Activated CD4-positive, alpha-beta memory T cell treated with anti-CD3 and anti-CD28 coated beads for 36 hours (primary cell): ENCODE data around the gene TM9SF1. TPM values are rescaled to one million over a fixed set of nuclear protein-coding genes. Genes with fewer than 3 reads are reported as not detected.

Source experiments
- CTCF ChIA-PET: fragments of 350-600 bp; sonication (Branson Sonifier 250); formaldehyde crosslinking; loops from one replicate; lab custom pipeline; 2021; ENCODE audit warnings: antibody characterized with exemption, inconsistent platforms; lab: Charles Lee
- POLR2A ChIA-PET: fragments of 350-600 bp; sonication (Branson Sonifier 250); formaldehyde crosslinking; loops from one replicate; lab custom pipeline; 2021; ENCODE audit warnings: antibody characterized with exemption; lab: Charles Lee
- DNase-seq: peaks from one replicate; pipeline ENCODE4 v3.0.0-alpha.2; 2020
- H3K27ac Mint-ChIP-seq: one replicate; pipeline ENCODE4 v1.8.0; 2021; ENCODE audit warnings: mixed read lengths
- H3K27me3 Mint-ChIP-seq: one replicate; pipeline ENCODE4 v1.8.0; 2021; ENCODE audit warnings: mixed read lengths
- H3K36me3 Mint-ChIP-seq: one replicate; pipeline ENCODE4 v1.8.0; 2021; ENCODE audit warnings: mixed read lengths
- H3K4me1 Mint-ChIP-seq: one replicate; pipeline ENCODE4 v1.8.0; 2021; ENCODE audit warnings: low read depth, mixed read lengths
- H3K4me3 Mint-ChIP-seq: one replicate; pipeline ENCODE4 v1.8.0; 2021; ENCODE audit warnings: mild to moderate bottlenecking, mixed read lengths
- H3K9me3 Mint-ChIP-seq: one replicate; pipeline ENCODE4 v1.8.0; 2021; ENCODE audit warnings: mixed read lengths
- intact Hi-C: fragments of 100-400 bp; cut with micrococcal nuclease; formaldehyde crosslinking; loops from one replicate; pipeline ENCODE4 v1.15.1; 2023
- total RNA-seq, 2 experiments: library from RNA; stranded (reverse); gene quantifications; one replicate each; pipeline ENCODE4 v1.2.3, GENCODE V29; 2021

Gene TM9SF1
- total RNA-seq, 2 experiments from 2014 or later, result 23.7 to 26.7 TPM

DNA sequence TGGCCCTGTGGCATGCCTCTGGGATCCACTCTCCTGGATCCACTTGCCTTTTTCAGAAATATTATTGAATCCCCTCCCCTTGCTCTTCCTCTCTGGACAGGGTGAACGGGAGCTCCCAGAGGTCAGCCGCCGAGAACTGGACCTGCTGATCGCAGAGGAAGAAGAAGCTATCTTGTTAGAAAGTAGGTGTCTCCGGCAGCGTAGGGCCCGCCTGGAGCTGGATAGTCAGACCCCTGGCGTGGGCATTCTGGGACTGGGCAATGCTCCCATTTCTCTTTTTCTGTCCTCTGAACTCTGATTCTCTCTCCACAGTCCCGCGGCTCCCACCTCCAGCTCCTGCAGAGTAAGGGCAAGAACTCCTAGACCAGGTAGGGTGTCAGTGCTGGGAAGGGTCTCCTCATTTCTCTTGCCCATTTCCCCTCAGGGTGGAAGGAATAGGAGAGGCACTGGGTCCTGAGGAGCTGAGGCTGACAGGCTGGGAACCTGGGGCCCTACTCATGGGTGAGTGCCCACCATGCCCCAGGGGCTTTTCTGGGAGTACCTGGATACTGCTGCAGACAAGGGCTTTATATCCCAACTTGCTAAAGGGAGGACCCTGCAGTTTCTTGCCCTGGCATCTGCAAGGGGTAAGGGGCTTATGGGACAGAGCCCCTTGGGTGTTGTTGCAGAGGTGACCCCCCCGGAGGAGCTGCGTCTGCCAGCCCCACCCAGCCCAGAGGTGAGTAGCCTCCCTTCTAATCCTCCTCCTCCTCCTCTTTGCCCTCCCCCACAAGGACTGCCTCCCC, 18.0 kb downstream of the TM9SF1 start:
- H3K9me3 Mint-ChIP-seq, result no peaks in the 10 kb centered on the region
- POLR2A ChIA-PET, result interaction anchor here (1.1 to 3.5 kb wide), 2 partner anchors 10 to 15 kb away, joined by 3 to 12 read pairs; partner anchors contain the start of gene IPO4
- peaks cover 4% of the 10 kb centered on the region for H3K4me1 Mint-ChIP-seq
- H3K27ac Mint-ChIP-seq, result no peak overlapping the region
- intact Hi-C loops, result no loop called here
- no peak for DNase-seq
- H3K36me3 Mint-ChIP-seq, result peaks cover 24% of the 10 kb centered on the region
- no peak overlapping the region for H3K4me3 Mint-ChIP-seq
- CTCF ChIA-PET, result no interaction called here
- H3K27me3 Mint-ChIP-seq, result no peaks in the 10 kb centered on the region

DNA sequence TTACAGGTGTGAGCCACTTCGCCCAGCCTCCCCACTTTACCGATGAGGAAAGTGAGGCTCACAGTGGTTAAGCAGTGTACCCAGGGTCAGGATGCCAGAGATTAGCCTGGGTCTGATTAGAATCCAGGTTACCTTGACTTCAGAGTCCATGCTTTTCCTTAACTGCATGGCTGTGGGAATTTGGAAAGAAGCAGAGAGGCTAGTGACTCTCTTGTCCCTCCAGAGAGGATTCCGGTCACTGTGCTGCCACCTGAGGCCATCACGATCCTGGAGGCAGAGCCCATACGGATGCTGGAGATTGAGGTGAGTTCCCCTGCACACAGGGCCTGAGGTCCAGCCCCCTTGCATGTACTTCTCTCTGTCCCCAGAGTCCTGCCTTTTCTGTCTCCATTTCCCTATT, 18.6 kb downstream of the TM9SF1 start:
- intact Hi-C loops, result no loop called here
- Mint-ChIP-seq H3K27ac (no peak overlapping the region), H3K4me1 (peaks cover 6% of the 10 kb centered on the region), H3K36me3 (peaks cover 24% of the 10 kb centered on the region), H3K4me3 (no peak overlapping the region), H3K9me3 (no peaks in the 10 kb centered on the region), H3K27me3 (no peaks in the 10 kb centered on the region)
- DNase-seq, result no peak
- ChIA-PET POLR2A (interaction anchor here (1.1 to 3.5 kb wide), 2 partner anchors 11 to 14 kb away, joined by 3 to 12 read pairs; partner anchors contain the start of gene IPO4), CTCF (no interaction called here)

DNA sequence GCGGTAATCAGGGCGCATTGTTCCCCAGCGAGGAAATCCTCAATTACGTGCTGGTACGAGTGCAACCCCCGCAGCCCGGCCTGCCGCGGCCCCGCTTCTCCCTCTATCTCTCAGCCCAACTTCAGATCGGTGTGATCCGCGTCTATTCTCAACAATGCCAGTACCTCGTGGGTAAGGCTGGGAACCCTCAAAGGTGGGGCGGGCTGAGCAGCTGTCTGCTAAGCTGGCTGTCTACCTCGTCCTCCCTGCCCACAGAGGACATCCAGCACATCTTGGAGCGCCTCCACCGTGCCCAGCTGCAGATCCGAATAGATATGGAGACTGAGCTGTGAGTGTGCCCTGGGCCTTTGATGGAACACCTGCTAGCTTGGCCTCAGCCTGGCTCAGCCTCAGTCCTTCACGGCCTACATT, 22.4 kb downstream of the TM9SF1 start:
- no peak overlapping the region for H3K4me3 Mint-ChIP-seq
- no peak for DNase-seq
- ChIA-PET CTCF (interaction anchor here (0.6 to 1.3 kb wide), 3 partner anchors 11 to 115 kb away, joined by 3 to 8 read pairs (median 5); partner anchors contain the start of gene IRF9), POLR2A (interaction anchor here (1.7 kb wide), 1 partner anchor 16 kb away, joined by 5 read pairs; the partner anchor contains the start of gene IPO4)
- intact Hi-C loops, result no loop called here
- peaks cover 24% of the 10 kb centered on the region for H3K36me3 Mint-ChIP-seq
- H3K27me3 Mint-ChIP-seq, result no peaks in the 10 kb centered on the region
- H3K27ac Mint-ChIP-seq, result no peak overlapping the region
- H3K9me3 Mint-ChIP-seq, result no peaks in the 10 kb centered on the region
- peaks cover 15% of the 10 kb centered on the region for H3K4me1 Mint-ChIP-seq

DNA sequence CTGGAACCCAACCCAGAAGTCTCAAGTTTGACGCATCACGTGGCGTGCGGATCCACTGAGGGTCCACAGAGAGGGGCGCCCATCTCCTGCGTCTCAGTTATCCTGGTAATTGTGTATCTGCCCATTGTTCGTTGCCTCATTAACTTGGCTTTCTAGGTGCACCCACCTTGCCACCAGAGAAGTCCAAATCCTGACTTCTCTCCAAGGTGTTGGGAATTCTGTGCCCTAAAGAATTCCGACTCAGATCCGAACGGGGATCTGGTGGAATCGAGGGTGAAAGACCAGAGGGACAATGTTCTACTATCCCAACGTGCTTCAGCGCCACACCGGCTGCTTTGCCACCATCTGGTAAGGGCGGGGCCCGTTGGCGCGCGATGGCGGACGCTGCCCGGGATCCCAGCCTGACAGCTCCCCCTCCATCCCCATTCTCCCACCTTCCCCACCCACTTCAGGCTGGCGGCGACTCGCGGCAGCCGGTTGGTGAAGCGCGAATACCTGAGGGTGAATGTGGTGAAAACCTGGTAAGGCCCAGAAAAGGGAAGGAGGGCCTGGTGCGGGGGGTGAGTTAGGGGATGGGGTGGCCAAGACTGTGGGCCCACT, 22.9 kb downstream of the TM9SF1 start:
- CTCF ChIA-PET, result interaction anchor here (0.6 kb wide), 1 partner anchor 74 kb away, joined by 3 read pairs; no protein-coding TSS in a partner anchor
- H3K36me3 Mint-ChIP-seq, result peaks cover 25% of the 10 kb centered on the region
- POLR2A ChIA-PET, result interaction anchor here (0.6 to 1.7 kb wide), 2 partner anchors 10 to 16 kb away, joined by 3 to 5 read pairs; partner anchors contain the start of gene IPO4
- DNase-seq, result no peak
- intact Hi-C loops, result no loop called here
- no peaks in the 10 kb centered on the region for H3K9me3 Mint-ChIP-seq
- H3K27ac Mint-ChIP-seq, result peak overlapping the region; percentile 7
- peak overlapping the region; percentile 68 for H3K4me3 Mint-ChIP-seq
- peaks cover 19% of the 10 kb centered on the region for H3K4me1 Mint-ChIP-seq
- H3K27me3 Mint-ChIP-seq, result no peaks in the 10 kb centered on the region

DNA sequence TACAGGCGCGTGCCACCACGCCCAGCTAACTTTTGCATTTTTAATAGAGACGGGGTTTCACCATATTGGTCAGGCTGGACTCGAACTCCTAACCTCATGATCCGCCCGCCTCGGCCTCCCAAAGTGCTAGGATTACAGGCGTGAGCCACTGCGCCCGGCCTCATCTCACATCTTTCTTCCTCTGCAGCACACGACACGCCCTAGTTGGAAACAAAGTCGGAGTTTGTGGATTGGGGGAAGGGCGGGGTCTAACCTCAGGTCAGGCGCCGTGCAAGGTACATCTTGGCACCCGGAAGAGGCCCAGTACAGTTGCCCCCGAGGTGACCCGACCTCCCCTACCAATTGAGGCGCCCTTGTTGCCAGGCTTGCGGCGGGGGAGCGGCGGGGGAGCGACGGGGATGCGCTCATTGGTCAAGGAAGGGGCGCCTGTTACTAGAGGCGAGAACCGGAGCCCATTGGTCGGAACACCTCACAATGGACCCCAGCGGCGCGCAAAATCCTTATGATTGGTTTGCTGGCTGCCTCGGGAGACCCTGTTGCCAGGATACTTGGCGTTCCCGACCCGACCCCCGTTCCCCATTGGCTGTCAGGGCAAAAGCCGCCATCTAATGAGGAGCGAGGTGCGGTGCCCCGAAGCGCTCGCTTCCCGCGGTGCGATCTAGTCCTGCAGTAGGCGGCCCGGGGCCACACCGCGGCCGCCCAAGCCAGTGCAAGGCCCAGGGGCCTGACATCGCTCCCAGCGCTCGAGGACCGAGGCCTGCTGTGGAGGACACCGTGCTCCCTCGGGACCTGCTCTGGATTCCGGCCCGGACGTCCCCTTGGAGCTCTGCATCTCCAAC, 23.6 kb downstream of the TM9SF1 start, which contains the start of gene REC8:
Gene REC8 (plus strand): TSS at position 659 of the 839 bp plus-strand sequence. CDS start 473 bp downstream, outside the sequence.
- Mint-ChIP-seq H3K9me3 (no peaks in the 10 kb centered on the region), H3K27me3 (no peaks in the 10 kb centered on the region), H3K36me3 (peaks cover 23% of the 10 kb centered on the region), H3K4me3 (peak within 1 kb of the TSS; percentile 68), H3K27ac (peak within 1 kb of the TSS; percentile 61), H3K4me1 (peaks cover 22% of the 10 kb centered on the region)
- intact Hi-C loops, result no loop called here
- POLR2A ChIA-PET, result interaction anchor here (0.6 to 1.7 kb wide), 5 partner anchors 9 to 266 kb away, joined by 3 to 9 read pairs (median 4); partner anchors contain the start of genes IPO4 and IRF9
- CTCF ChIA-PET, result interaction anchor here (2.1 kb wide), 1 partner anchor 10 kb away, joined by 10 read pairs; the partner anchor contains the start of gene IRF9
- peak; percentile 81 for DNase-seq

DNA sequence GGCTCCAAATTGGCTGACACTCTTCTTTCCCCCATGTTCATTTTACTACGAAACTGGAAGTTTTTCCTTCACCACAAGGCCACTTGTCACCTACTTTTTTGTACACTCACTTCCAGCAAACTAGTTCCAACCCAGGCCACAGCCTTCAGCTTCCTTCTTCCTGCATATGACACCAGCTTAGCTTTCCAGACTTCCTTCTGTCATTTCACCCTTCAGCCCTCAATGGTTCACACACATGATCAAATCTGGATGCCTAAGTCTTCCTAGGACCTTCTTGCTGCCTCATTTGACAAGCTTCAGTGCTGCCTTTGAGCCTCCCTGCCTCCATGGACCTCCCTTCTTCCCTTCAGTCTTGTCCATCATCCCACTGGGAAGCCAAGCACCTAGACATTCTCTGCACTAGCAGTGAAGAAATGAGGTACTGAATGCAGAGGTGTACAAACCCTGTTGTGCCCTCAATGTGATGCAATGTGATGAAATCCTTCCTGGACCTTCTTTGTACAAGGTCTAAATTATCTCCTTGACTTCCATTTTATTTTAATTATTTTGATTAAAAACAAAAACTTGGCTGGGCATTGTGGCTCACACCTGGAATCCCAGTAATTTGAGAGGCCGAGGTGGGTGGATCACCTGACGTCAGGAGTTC, 27.6 kb downstream of the TM9SF1 start:
- POLR2A ChIA-PET, result interaction anchor here (0.6 kb wide), 1 partner anchor 11 kb away, joined by 3 read pairs; no protein-coding TSS in a partner anchor
- Mint-ChIP-seq H3K4me1 (peaks cover 44% of the 10 kb centered on the region), H3K36me3 (peaks cover 54% of the 10 kb centered on the region), H3K27ac (peak overlapping the region; percentile 47), H3K27me3 (no peaks in the 10 kb centered on the region), H3K4me3 (no peak overlapping the region), H3K9me3 (no peaks in the 10 kb centered on the region)
- CTCF ChIA-PET, result no interaction called here
- no peak for DNase-seq
- intact Hi-C loops, result no loop called here

DNA sequence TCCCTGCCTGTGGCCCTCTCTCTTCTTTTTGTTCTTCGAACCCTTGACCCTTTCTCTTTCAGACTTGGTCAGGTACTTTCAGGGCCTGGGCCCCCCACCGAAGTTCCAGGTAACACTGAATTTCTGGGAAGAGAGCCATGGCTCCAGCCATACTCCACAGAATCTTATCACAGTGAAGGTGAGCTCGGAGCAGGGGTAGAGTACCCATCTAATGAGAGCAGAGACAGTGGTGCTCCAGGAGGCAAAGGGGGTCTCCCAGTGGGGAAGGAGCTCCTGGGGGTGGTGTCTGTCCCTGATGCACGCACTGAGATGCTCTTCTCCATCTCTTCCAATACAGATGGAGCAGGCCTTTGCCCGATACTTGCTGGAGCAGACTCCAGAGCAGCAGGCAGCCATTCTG, 29.5 kb downstream of the TM9SF1 start:
- Mint-ChIP-seq H3K27ac (peak overlapping the region; percentile 53), H3K4me3 (no peak overlapping the region), H3K27me3 (no peaks in the 10 kb centered on the region), H3K9me3 (no peaks in the 10 kb centered on the region), H3K4me1 (peaks cover 46% of the 10 kb centered on the region), H3K36me3 (peaks cover 67% of the 10 kb centered on the region)
- ChIA-PET POLR2A (interaction anchor here (1.5 to 2.2 kb wide), 2 partner anchors 16 to 23 kb away, joined by 5 to 6 read pairs; partner anchors contain the start of gene IPO4), CTCF (no interaction called here)
- DNase-seq, result no peak
- intact Hi-C loops, result no loop called here

DNA sequence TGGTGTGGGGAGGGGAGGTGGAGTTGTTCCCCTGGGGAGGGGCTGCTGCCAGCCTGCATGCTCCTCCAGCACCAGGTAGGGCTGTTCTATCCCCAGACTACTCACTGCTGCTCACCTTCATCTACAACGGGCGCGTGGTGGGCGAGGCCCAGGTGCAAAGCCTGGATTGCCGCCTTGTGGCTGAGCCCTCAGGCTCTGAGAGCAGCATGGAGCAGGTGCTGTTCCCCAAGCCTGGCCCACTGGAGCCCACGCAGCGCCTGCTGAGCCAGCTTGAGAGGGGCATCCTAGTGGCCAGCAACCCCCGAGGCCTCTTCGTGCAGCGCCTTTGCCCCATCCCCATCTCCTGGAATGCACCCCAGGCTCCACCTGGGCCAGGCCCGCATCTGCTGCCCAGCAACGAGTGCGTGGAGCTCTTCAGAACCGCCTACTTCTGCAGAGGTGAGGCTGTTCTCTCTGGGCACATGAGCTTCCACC, 30.7 kb downstream of the TM9SF1 start:
- ChIA-PET CTCF (no interaction called here), POLR2A (interaction anchor here (0.8 to 2.2 kb wide), 4 partner anchors 18 to 30 kb away, joined by 3 to 6 read pairs (median 4); partner anchors contain the start of genes IPO4 and TM9SF1)
- Mint-ChIP-seq H3K4me3 (no peak overlapping the region), H3K9me3 (no peaks in the 10 kb centered on the region), H3K4me1 (peaks cover 49% of the 10 kb centered on the region), H3K27me3 (no peaks in the 10 kb centered on the region), H3K36me3 (peaks cover 70% of the 10 kb centered on the region), H3K27ac (no peak overlapping the region)
- intact Hi-C loops, result no loop called here
- no peak for DNase-seq

DNA sequence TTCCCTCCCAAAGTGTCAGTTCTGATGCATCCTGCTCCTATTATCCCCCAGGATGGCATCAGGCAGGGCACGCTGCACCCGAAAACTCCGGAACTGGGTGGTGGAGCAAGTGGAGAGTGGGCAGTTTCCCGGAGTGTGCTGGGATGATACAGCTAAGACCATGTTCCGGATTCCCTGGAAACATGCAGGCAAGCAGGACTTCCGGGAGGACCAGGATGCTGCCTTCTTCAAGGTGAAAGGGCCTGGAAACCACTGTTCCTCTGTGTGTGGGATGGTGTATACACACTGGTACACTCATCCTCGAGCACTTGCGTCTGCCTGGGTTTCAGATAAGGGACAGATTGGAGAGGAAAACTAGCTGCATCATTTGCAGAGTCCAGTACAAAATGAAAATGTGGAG, 33.1 kb downstream of the TM9SF1 start:
- Mint-ChIP-seq H3K4me1 (peaks cover 42% of the 10 kb centered on the region), H3K4me3 (peak overlapping the region; percentile 97), H3K27me3 (no peaks in the 10 kb centered on the region), H3K9me3 (no peaks in the 10 kb centered on the region), H3K36me3 (peaks cover 69% of the 10 kb centered on the region), H3K27ac (peak overlapping the region; percentile 100)
- ChIA-PET POLR2A (interaction anchor here (0.6 to 4.2 kb wide), 21 partner anchors 9 to 109 kb away, joined by 3 to 60 read pairs (median 4); partner anchors contain the start of genes CHMP4A, DCAF11, EMC9 and IPO4), CTCF (interaction anchor here (0.7 to 4.6 kb wide), 24 partner anchors 8 to 171 kb away, joined by 3 to 76 read pairs (median 10); partner anchors contain the start of genes CHMP4A, CIDEB, DCAF11 and EMC9)
- peak; percentile 55 for DNase-seq
- intact Hi-C loops, result no loop called here
